Measurements from ENCODE around the gene STX8. TPM values are rescaled to one million over a fixed set of nuclear protein-coding genes. Genes with fewer than 3 reads are reported as not detected.

STX8 gene
- total RNA-seq, 1 experiment from 2014 or later, result 103 TPM

GRCh38 chr17:9529033-9529700 is 46.5 kb downstream of the STX8 start:
- no peak overlapping the region for H3K4me3 ChIP-seq
- DNase-seq, result no peak
- no peaks in the 10 kb centered on the region for H3K36me3 ChIP-seq
- no peaks in the 10 kb centered on the region; the same call in 1 of the 2 replicates for H3K9me3 ChIP-seq
- H3K27me3 ChIP-seq, result no peaks in the 10 kb centered on the region

GRCh38 chr17:9527788-9528187 is 47.8 kb downstream of the STX8 start:
- Histone ChIP-seq H3K9me3 (no peaks in the 10 kb centered on the region; the same call in 1 of the 2 replicates), H3K36me3 (no peaks in the 10 kb centered on the region), H3K27me3 (no peaks in the 10 kb centered on the region), H3K4me3 (no peak overlapping the region)
- DNase-seq, result no peak

GRCh38 chr17:9522074-9522473 is 53.5 kb downstream of the STX8 start:
- Histone ChIP-seq H3K4me3 (no peak overlapping the region), H3K9me3 (no peaks in the 10 kb centered on the region), H3K36me3 (no peaks in the 10 kb centered on the region), H3K27me3 (no peaks in the 10 kb centered on the region)
- DNase-seq, result no peak

GRCh38 chr17:9521062-9521461 is 54.6 kb downstream of the STX8 start:
- Histone ChIP-seq H3K36me3 (no peaks in the 10 kb centered on the region), H3K4me3 (no peak overlapping the region), H3K9me3 (no peaks in the 10 kb centered on the region), H3K27me3 (no peaks in the 10 kb centered on the region)
- DNase-seq, result no peak

- no peak for DNase-seq
- Histone ChIP-seq H3K4me3 (no peak overlapping the region), H3K27me3 (no peaks in the 10 kb centered on the region), H3K9me3 (no peaks in the 10 kb centered on the region), H3K36me3 (no peaks in the 10 kb centered on the region)
Measured at GRCh38 chr17:9520649-9521048, 55.0 kb downstream of the STX8 start.

GRCh38 chr17:9519583-9520272 is 55.9 kb downstream of the STX8 start:
- no peak for DNase-seq
- H3K27me3 ChIP-seq, result no peaks in the 10 kb centered on the region
- no peak overlapping the region for H3K4me3 ChIP-seq
- H3K9me3 ChIP-seq, result no peaks in the 10 kb centered on the region
- no peaks in the 10 kb centered on the region for H3K36me3 ChIP-seq

- no peak for DNase-seq
- H3K36me3 ChIP-seq, result no peaks in the 10 kb centered on the region
- H3K27me3 ChIP-seq, result no peaks in the 10 kb centered on the region
- H3K4me3 ChIP-seq, result no peak overlapping the region
- no peaks in the 10 kb centered on the region for H3K9me3 ChIP-seq
Measured at GRCh38 chr17:9517396-9517795, 58.2 kb downstream of the STX8 start.

- Histone ChIP-seq H3K9me3 (peaks cover 18% of the 10 kb centered on the region), H3K27me3 (no peaks in the 10 kb centered on the region), H3K4me3 (no peak overlapping the region), H3K36me3 (no peaks in the 10 kb centered on the region; the same call in none of the 2 replicates)
- no peak for DNase-seq
Measured at GRCh38 chr17:9513266-9513665, 62.4 kb downstream of the STX8 start.

- Histone ChIP-seq H3K36me3 (no peaks in the 10 kb centered on the region; the same call in none of the 2 replicates), H3K4me3 (no peak overlapping the region), H3K27me3 (no peaks in the 10 kb centered on the region), H3K9me3 (peaks cover 18% of the 10 kb centered on the region)
- peak; percentile 81 for DNase-seq
Measured at GRCh38 chr17:9512323-9513168, 63.1 kb downstream of the STX8 start.

- H3K4me3 ChIP-seq, result no peak overlapping the region
- no peak for DNase-seq
- no peaks in the 10 kb centered on the region for H3K27me3 ChIP-seq
- peaks cover 18% of the 10 kb centered on the region for H3K9me3 ChIP-seq
- no peaks in the 10 kb centered on the region; the same call in none of the 2 replicates for H3K36me3 ChIP-seq
Measured at GRCh38 chr17:9509236-9509816, 66.3 kb downstream of the STX8 start.

- DNase-seq, result no peak
- H3K36me3 ChIP-seq, result no peaks in the 10 kb centered on the region
- H3K9me3 ChIP-seq, result no peaks in the 10 kb centered on the region
- H3K4me3 ChIP-seq, result no peak overlapping the region
- H3K27me3 ChIP-seq, result no peaks in the 10 kb centered on the region
Measured at GRCh38 chr17:9499041-9499440, 76.6 kb downstream of the STX8 start.

GRCh38 chr17:9498490-9498889 is 77.1 kb downstream of the STX8 start:
- H3K4me3 ChIP-seq, result no peak overlapping the region
- no peak for DNase-seq
- no peaks in the 10 kb centered on the region for H3K27me3 ChIP-seq
- no peaks in the 10 kb centered on the region for H3K36me3 ChIP-seq
- no peaks in the 10 kb centered on the region for H3K9me3 ChIP-seq

- no peak overlapping the region for H3K4me3 ChIP-seq
- no peaks in the 10 kb centered on the region for H3K36me3 ChIP-seq
- H3K27me3 ChIP-seq, result no peaks in the 10 kb centered on the region
- DNase-seq, result no peak
- H3K9me3 ChIP-seq, result no peaks in the 10 kb centered on the region
Measured at GRCh38 chr17:9488556-9488955, 87.1 kb downstream of the STX8 start.

GRCh38 chr17:9487406-9487805 is 88.2 kb downstream of the STX8 start:
- Histone ChIP-seq H3K27me3 (no peaks in the 10 kb centered on the region), H3K4me3 (no peak overlapping the region), H3K9me3 (no peaks in the 10 kb centered on the region), H3K36me3 (no peaks in the 10 kb centered on the region)
- no peak for DNase-seq

GRCh38 chr17:9484789-9485188 is 90.8 kb downstream of the STX8 start:
- no peaks in the 10 kb centered on the region for H3K36me3 ChIP-seq

GRCh38 chr17:9479964-9480363 is 95.7 kb downstream of the STX8 start:
- no peaks in the 10 kb centered on the region for H3K36me3 ChIP-seq
- H3K27me3 ChIP-seq, result no peaks in the 10 kb centered on the region
- no peak overlapping the region for H3K4me3 ChIP-seq
- H3K9me3 ChIP-seq, result no peaks in the 10 kb centered on the region
- no peak for DNase-seq

More at GRCh38 chr17:9484789-9485188, 90.8 kb downstream of the STX8 start:
- no peak for DNase-seq
- H3K9me3 ChIP-seq, result no peaks in the 10 kb centered on the region
- H3K27me3 ChIP-seq, result no peaks in the 10 kb centered on the region
- H3K4me3 ChIP-seq, result no peak overlapping the region

GRCh38 chr17:9478889-9479288 is 96.7 kb downstream of the STX8 start:
- no peak for DNase-seq
- H3K9me3 ChIP-seq, result no peaks in the 10 kb centered on the region
- H3K4me3 ChIP-seq, result no peak overlapping the region
- no peaks in the 10 kb centered on the region for H3K27me3 ChIP-seq
- no peaks in the 10 kb centered on the region for H3K36me3 ChIP-seq
